Tibial nerve (tissue), 3 donors: ENCODE data around the gene FAM83C.

Experiments used
- POLR2A ChIP-seq, 2 donors: fragments of 450-650 bp; IDR thresholded peaks; one replicate each; pipeline ENCODE4 v1.6.1; 2017; ENCODE audit warnings: antibody characterized with exemption in 2 of 2, mild to moderate bottlenecking in 2 of 2, moderate library complexity in 2 of 2
- TF ChIP-seq, protein P1 (sequence below), 5 experiments: fragments of 200-600 bp in 3 of 5; fragments of 450-650 bp in 2 of 5; sonication (generic) in 3 of 5; IDR thresholded peaks; one replicate each; pipeline ENCODE4 v1.5.1; 2016 to 2019; ENCODE audit warnings: antibody characterized with exemption in 5 of 5, mild to moderate bottlenecking in 3 of 5, moderate library complexity in 2 of 5

DNA sequence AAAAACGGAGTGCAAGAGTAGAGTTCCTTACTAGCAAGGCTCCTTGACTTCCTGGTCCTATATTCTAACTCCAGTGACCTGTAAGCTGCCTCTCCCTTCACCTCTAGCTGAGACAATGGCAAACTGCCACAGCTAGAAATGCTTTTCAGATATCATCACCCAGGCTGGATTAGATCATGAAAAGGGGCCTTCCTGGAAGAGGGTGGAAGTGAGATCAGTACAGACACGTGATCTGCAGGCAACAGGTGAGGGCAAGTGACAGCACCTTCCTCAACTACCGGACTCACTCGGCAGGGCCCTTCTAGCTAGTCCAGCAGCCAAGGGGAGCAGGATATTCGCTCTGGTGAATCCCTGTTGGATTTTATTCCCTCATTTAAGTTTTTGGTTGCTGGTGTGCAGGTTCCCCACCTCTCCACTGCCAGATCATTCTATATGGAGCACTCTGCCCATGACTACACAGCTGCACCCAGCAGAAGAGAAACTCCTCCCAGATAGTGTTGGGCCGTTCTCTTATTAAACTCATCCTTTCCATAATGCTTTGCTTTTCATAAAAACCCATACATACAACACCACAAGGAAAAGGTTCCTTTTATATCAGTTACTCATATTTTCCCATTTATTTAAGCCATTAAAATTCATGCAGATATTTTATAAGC is 26.4 kb upstream of the FAM83C start:
- no peak for TF ChIP-seq POLR2A (IDR thresholded peaks at IDR 0.05)
- TF ChIP-seq, protein P1, sequence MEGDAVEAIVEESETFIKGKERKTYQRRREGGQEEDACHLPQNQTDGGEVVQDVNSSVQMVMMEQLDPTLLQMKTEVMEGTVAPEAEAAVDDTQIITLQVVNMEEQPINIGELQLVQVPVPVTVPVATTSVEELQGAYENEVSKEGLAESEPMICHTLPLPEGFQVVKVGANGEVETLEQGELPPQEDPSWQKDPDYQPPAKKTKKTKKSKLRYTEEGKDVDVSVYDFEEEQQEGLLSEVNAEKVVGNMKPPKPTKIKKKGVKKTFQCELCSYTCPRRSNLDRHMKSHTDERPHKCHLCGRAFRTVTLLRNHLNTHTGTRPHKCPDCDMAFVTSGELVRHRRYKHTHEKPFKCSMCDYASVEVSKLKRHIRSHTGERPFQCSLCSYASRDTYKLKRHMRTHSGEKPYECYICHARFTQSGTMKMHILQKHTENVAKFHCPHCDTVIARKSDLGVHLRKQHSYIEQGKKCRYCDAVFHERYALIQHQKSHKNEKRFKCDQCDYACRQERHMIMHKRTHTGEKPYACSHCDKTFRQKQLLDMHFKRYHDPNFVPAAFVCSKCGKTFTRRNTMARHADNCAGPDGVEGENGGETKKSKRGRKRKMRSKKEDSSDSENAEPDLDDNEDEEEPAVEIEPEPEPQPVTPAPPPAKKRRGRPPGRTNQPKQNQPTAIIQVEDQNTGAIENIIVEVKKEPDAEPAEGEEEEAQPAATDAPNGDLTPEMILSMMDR (IDR thresholded peaks at IDR 0.05) = no peak
